Motor neuron (in vitro differentiated cells): Measurements from ENCODE around the gene COLEC12. TPM values are rescaled to one million over a fixed set of nuclear protein-coding genes. Genes with fewer than 3 reads are reported as not detected.

Experiments
- ATAC-seq, 8 experiments: fragments of 200-7000 bp; cut with Tn5 transposase; replicated peaks in 6 of 8; 2 replicates each; pipeline ENCODE4 v1.8.0; 2021; ENCODE audit warnings: mild to moderate bottlenecking in 8 of 8, moderate library complexity in 8 of 8
- H3K27ac ChIP-seq, 2 donors: fragments of 250-450 bp; sonication (Bioruptor Pico); 2 replicates each; pipeline ENCODE4 v1.9.0; 2021; ENCODE audit warnings: antibody characterized with exemption in 2 of 2, mild to moderate bottlenecking in 2 of 2, moderate library complexity in 1 of 2
- H3K4me1 ChIP-seq, 2 donors: fragments of 250-450 bp; sonication (Bioruptor Pico); replicated peaks in 1 of 2; 2 replicates each; pipeline ENCODE4 v1.6.1; 2021; ENCODE audit warnings: antibody characterized with exemption in 2 of 2, mild to moderate bottlenecking in 2 of 2, moderate library complexity in 1 of 2
- H3K4me3 ChIP-seq, 5 donors: fragments of 250-450 bp; sonication (Bioruptor Pico); 2 replicates each; pipeline ENCODE4 v1.9.0; 2021; ENCODE audit warnings: antibody characterized with exemption in 5 of 5, mild to moderate bottlenecking in 5 of 5, moderate library complexity in 4 of 5
- WGBS, 10 experiments: fragments of 450-650 bp; shearing (Covaris generic); methylation state at CpG; one replicate each; pipeline ENCODE4 v1.0.0; 2022; 5-methylcytosine and 5-hydroxymethylcytosine counted together
- in situ Hi-C, 9 experiments: fragments of 400-800 bp; cut with MboI; loops; one replicate each; pipeline ENCODE4 v1.15.0; 2021; ENCODE audit warnings: low sequenced_read_pairs in 9 of 9, low pct_unique_long_range_greater_than_20kb in 2 of 9; ENCODE audit not compliant: unreplicated experiment in 9 of 9
- total RNA-seq, 8 experiments: library from RNA; unstranded; fragments of 300-600 nt; gene quantifications; 2 replicates each; pipeline versions ENCODE4 v1.2.3 to v1.2.4, GENCODE V29; 2022

The COLEC12 gene
- total RNA-seq, 8 experiments from 2014 or later, result 0.49 to 103 (median 3.7) TPM

DNA sequence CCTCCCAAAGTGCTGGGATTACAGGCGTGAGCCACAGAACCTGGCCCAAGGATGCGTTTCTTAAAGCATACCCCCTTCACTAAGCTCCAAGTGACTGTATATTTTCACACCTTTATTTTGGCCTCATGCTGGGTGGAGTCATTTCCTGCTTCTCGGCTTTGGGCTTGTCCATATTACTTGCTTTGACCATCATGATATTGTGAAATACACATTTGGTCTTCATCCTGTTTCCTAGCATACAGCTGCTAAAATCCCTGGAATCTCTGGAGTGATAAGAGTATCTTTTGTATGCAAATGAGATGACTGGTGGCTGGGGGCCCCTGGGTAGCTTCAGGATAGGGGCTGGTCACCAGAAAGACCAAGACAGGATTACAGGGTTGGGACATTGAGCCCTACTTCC lies 17.6 kb upstream of the COLEC12 start:
- no peak overlapping the region for H3K4me3 ChIP-seq
- WGBS, 10 experiments, result 0 to 100% (median 33%) methylated on average over 1 of the region's 3 CpGs; no CpG with 5 or more reads in 7 of the 10 experiments
- H3K27ac ChIP-seq, result no peak overlapping the region
- H3K4me1 ChIP-seq, result peaks cover 0 to 5% of the 10 kb centered on the region in 2 donors
- no peak for ATAC-seq
- in situ Hi-C loops, result loop anchor here in 1 of 9 experiments (25.0 kb wide), 1 partner anchor 94 kb away; no protein-coding TSS in a partner anchor

DNA sequence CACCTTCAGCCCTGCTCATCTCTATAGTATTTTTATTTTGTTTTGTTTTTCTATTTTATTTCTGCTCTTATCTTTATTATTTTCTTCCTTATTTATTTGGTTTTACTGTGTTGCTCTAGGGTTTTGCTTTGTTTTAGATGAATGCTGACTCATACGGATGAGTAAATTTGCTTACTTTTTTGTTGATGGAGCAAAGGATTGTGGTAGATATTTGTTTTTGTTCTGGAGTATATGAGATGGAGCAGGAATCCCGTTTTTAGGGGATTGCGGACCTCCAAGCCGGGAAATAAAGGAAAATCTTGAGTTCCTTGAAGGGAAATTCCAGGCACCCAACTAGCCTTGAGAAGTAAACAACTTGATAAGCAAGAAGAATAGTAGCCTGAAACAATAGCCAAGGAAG lies 15.3 kb upstream of the COLEC12 start:
- in situ Hi-C loops, result loop anchor here in 1 of 9 experiments (25.0 kb wide), 1 partner anchor 96 kb away; no protein-coding TSS in a partner anchor
- 69 to 95% (median 88%) methylated on average over 1 to 4 of the region's 4 CpGs; no CpG with 5 or more reads in 1 of the 10 experiments for WGBS, 10 experiments
- H3K4me1 ChIP-seq, result peaks cover 0 to 5% of the 10 kb centered on the region in 2 donors
- no peak overlapping the region for H3K27ac ChIP-seq
- ATAC-seq, result no peak
- H3K4me3 ChIP-seq, result no peak overlapping the region

- H3K4me3 ChIP-seq, result no peak overlapping the region
- in situ Hi-C loops, result loop anchor here in 1 of 9 experiments (25.0 kb wide), 1 partner anchor 97 kb away; no protein-coding TSS in a partner anchor
- peaks cover 0 to 5% of the 10 kb centered on the region in 2 donors for H3K4me1 ChIP-seq
- ATAC-seq, result no peak
- no peak overlapping the region for H3K27ac ChIP-seq
- WGBS, 10 experiments, result 69 to 100% (median 93%) methylated on average over 4 to 23 of the region's 44 CpGs
Observed at GRCh38 chr18:515156-515815, 14.8 kb upstream of the COLEC12 start.

- in situ Hi-C loops, result loop anchor here in 1 of 9 experiments (25.0 kb wide), 1 partner anchor 98 kb away; no protein-coding TSS in a partner anchor
- 41 to 100% (median 94%) methylated on average over 2 to 9 of the region's 36 CpGs; no CpG with 5 or more reads in 5 of the 10 experiments for WGBS, 10 experiments
- no peak overlapping the region for H3K4me3 ChIP-seq
- H3K27ac ChIP-seq, result no peak overlapping the region
- ATAC-seq, result no peak
- H3K4me1 ChIP-seq, result peaks cover 0 to 5% of the 10 kb centered on the region in 2 donors
Observed at GRCh38 chr18:513826-514530, 13.5 kb upstream of the COLEC12 start.

DNA sequence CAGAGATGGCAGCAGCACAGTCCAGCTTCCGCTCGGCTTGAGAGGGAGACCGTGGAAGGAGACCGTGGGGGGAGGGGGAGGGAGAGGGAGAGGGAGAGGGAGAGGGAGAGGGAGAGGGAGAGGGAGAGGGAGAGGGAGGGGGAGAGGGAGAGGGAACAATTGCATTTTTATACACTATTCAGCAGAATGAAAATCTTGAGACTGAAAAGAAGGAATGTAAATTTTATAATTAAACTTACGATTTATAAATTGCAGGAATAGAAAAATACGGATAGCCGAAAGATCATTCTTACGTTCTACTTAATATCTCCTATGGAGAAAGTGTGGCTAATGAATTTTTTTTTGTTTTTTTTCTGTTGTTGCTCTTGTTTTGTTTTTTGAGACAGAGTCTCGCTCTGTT lies 12.5 kb upstream of the COLEC12 start:
- no peak overlapping the region for H3K27ac ChIP-seq
- no peak for ATAC-seq

GRCh38 chr18:508835-509234 lies 8.3 kb upstream of the COLEC12 start:
- in situ Hi-C loops, result loop anchor here in 1 of 9 experiments (25.0 kb wide), 1 partner anchor 103 kb away; no protein-coding TSS in a partner anchor
- WGBS, 10 experiments, result 17 to 100% (median 86%) methylated on average over 1 to 3 of the region's 3 CpGs; no CpG with 5 or more reads in 1 of the 10 experiments
- no peak overlapping the region for H3K4me3 ChIP-seq
- no peaks in the 10 kb centered on the region for H3K4me1 ChIP-seq
- no peak for ATAC-seq
- no peak overlapping the region for H3K27ac ChIP-seq

More for the DNA sequence above, 12.5 kb upstream of the COLEC12 start:
- in situ Hi-C loops, result loop anchor here in 1 of 9 experiments (25.0 kb wide), 1 partner anchor 99 kb away; no protein-coding TSS in a partner anchor
- Histone ChIP-seq H3K4me3 (no peak overlapping the region), H3K4me1 (no peaks in the 10 kb centered on the region)
- 80 to 100% (median 100%) methylated on average over 1 to 4 of the region's 9 CpGs; no CpG with 5 or more reads in 1 of the 10 experiments for WGBS, 10 experiments

GRCh38 chr18:507636-508035 lies 7.1 kb upstream of the COLEC12 start:
- Histone ChIP-seq H3K27ac (no peak overlapping the region), H3K4me1 (no peaks in the 10 kb centered on the region), H3K4me3 (no peak overlapping the region)
- WGBS, 10 experiments, result 0 to 100% (median 85%) methylated on average over 1 to 3 of the region's 3 CpGs; no CpG with 5 or more reads in 2 of the 10 experiments
- in situ Hi-C loops, result loop anchor here in 1 of 9 experiments (25.0 kb wide), 1 partner anchor 105 kb away; no protein-coding TSS in a partner anchor
- ATAC-seq, result no peak

DNA sequence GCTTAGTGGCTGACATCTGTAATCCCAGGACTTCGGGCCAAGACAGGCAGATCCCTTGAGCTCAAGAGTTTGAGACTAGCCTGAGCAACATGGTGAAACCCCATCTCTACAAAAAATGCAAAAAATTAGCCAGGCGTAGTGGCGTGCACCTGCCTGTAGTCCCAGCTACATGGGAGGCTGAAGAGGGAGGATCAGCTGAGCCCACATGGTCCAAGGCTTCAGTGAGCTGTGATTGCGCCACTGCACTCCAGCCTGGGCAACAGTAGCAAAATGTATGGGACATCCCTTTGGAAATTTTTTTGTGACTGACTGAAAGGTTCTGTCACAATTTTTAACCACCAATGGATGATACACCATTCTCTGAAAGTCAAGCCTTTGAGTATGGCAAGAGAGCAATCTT lies 6.3 kb upstream of the COLEC12 start:
- no peak overlapping the region for H3K27ac ChIP-seq
- no peaks in the 10 kb centered on the region for H3K4me1 ChIP-seq
- in situ Hi-C loops, result loop anchor here in 1 of 9 experiments (25.0 kb wide), 1 partner anchor 106 kb away; no protein-coding TSS in a partner anchor
- whole genome bisulfite sequencing, 10 experiments, result 60 to 100% (median 93%) methylated on average over 1 to 4 of the region's 4 CpGs; no CpG with 5 or more reads in 2 of the 10 experiments
- no peak for ATAC-seq
- no peak overlapping the region for H3K4me3 ChIP-seq

GRCh38 chr18:506264-506663 lies 5.8 kb upstream of the COLEC12 start:
- in situ Hi-C loops, result loop anchor here in 1 of 9 experiments (25.0 kb wide), 1 partner anchor 106 kb away; no protein-coding TSS in a partner anchor
- no peak for ATAC-seq
- 0 to 100% (median 73%) methylated on average over 1 of the region's 1 CpG; no CpG with 5 or more reads in 2 of the 10 experiments for WGBS, 10 experiments
- Histone ChIP-seq H3K4me3 (no peak overlapping the region), H3K4me1 (no peaks in the 10 kb centered on the region), H3K27ac (no peak overlapping the region)

DNA sequence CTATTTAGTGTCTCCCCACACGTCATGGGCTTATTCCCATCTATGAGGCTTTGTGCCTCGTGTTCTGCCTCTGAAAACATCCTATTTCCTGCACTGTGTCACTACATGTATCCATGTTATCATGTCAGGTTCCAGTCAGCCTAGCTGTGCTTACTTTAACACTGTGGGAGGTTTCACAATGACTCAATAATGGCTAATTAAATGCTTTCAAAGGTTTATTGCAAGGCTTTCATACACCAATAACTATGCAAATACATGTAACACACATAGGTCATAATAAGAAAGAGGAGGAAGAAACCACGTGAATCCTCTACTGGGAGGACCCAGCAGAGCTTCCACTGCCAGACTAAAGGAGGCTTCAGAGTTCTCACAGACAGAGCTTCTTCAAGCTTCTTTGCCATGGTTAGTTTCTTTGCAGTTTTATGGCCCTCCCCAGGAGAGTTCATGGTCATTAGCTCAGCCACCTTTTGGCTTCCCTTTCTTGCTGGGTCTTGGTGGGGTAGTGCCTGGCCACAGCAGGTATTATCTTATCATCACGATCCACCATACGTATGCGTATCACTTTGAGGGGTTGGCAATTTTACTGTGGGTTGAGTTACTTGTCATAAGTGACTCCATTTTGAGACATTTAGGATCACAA lies 5.1 kb upstream of the COLEC12 start:
- in situ Hi-C loops, result loop anchor here in 1 of 9 experiments (25.0 kb wide), 1 partner anchor 107 kb away; no protein-coding TSS in a partner anchor
- WGBS, 10 experiments, result 56 to 100% (median 76%) methylated on average over 1 to 4 of the region's 6 CpGs; no CpG with 5 or more reads in 3 of the 10 experiments
- ATAC-seq, result peak in 4 of 8 experiments; percentile 38 to 67 (median 50)
- H3K4me1 ChIP-seq, result no peaks in the 10 kb centered on the region
- H3K4me3 ChIP-seq, result no peak overlapping the region
- no peak overlapping the region for H3K27ac ChIP-seq

- 0 to 100% (median 31%) methylated on average over 1 to 7 of the region's 11 CpGs; no CpG with 5 or more reads in 1 of the 10 experiments for WGBS, 10 experiments
- Histone ChIP-seq H3K4me1 (peaks cover 7% of the 10 kb centered on the region in 2 donors), H3K4me3 (peak overlapping the region in 2 of 5 donors; percentile 47 to 52), H3K27ac (no peak overlapping the region)
- ATAC-seq, result no peak
- in situ Hi-C loops, result loop anchor here in 1 of 9 experiments (25.0 kb wide), 1 partner anchor 111 kb away; no protein-coding TSS in a partner anchor
Observed at GRCh38 chr18:501406-501714, 859 bp upstream of the COLEC12 start.
